ENCODE measurements around the gene ATG101. TPM values are rescaled to one million over a fixed set of nuclear protein-coding genes. Genes with fewer than 3 reads are reported as not detected.

Gene ATG101
- total and polyA plus RNA-seq, 2 of the 8 experiments (the other 6 are each of a cell fraction or from before 2014, with no cell fraction given) = 49.8 to 55.9 TPM

- Histone ChIP-seq H3K56ac (replicated peaks; ENCODE audit: insufficient read length, low read depth, low read length) (no peak overlapping the region), H3K23ac (ENCODE audit: insufficient read length) (no peak overlapping the region), H3K4me3 (ENCODE audit: extremely low read depth in 1 of 4, insufficient read depth in 2 of 4, low read depth in 3 of 4, low read length in 4 of 4) (no peak overlapping the region), H2BK12ac (ENCODE audit: low read depth, low read length) (no peak overlapping the region), H3K79me1 (ENCODE audit: low read depth, low read length) (no peaks in the 10 kb centered on the region), H2AFZ (ENCODE audit: low read length) (no peak overlapping the region), H2AK5ac (ENCODE audit: low read depth, low read length) (no peak overlapping the region), H3K4me2 (ENCODE audit: insufficient read depth in 1 of 2, low read depth in 2 of 2, low read length in 2 of 2) (no peak overlapping the region), H3K18ac (ENCODE audit: extremely low read depth, low read length) (no peak overlapping the region), H2BK15ac (ENCODE audit: low read length) (no peak overlapping the region), H3K14ac (ENCODE audit: insufficient read length) (no peak overlapping the region), H3K27me3 (replicated peaks in 1 of 4; ENCODE audit: control insufficient read depth in 3 of 4, extremely low read depth in 1 of 4, insufficient read depth in 3 of 4, low read length in 3 of 4) (peaks cover 0 to 2% (median 0%) of the 10 kb centered on the region in 4 experiments; a peak in 2 of 7 replicates), H4K20me1 (replicated peaks in 1 of 2; ENCODE audit: control insufficient read depth in 1 of 2, insufficient read depth in 2 of 2, low read length in 2 of 2) (peaks cover 0 to 2% of the 10 kb centered on the region in 2 experiments), H3K27ac (ENCODE audit: low read depth, low read length) (no peak overlapping the region), H3K4me1 (replicated peaks in 1 of 4; ENCODE audit: control insufficient read depth in 3 of 4, insufficient read depth in 4 of 4, low read length in 3 of 4) (no peaks in the 10 kb centered on the region; a peak in 1 of 7 replicates), H4K91ac (replicated peaks; ENCODE audit: insufficient read length, low read length) (no peak overlapping the region), H4K8ac (ENCODE audit: extremely low read depth, insufficient read depth, low read length) (peak overlapping the region; percentile 38; the same call in 1 of the 2 replicates), H3K4ac (replicated peaks; ENCODE audit: insufficient read length, low read depth, low read length) (no peak overlapping the region), H2BK120ac (replicated peaks; ENCODE audit: low read depth, low read length) (no peak overlapping the region), H3K79me2 (ENCODE audit: control insufficient read depth in 1 of 2, insufficient read depth in 2 of 2, low read length in 2 of 2) (no peaks in the 10 kb centered on the region), H2BK20ac (ENCODE audit: low read length) (no peak overlapping the region), H3K36me3 (ENCODE audit: control insufficient read depth in 2 of 4, insufficient read depth in 4 of 4, low read length in 3 of 4) (peaks cover 0 to 6% (median 4%) of the 10 kb centered on the region in 4 experiments; a peak in 3 of 8 replicates), H2BK5ac (ENCODE audit: low read depth, low read length) (no peak overlapping the region), H4K5ac (ENCODE audit: insufficient read length, low read depth, low read length) (no peak overlapping the region), H3K9ac (replicated peaks in 1 of 4; ENCODE audit: extremely low read depth in 1 of 4, low read depth in 3 of 4, low read length in 3 of 4) (no peak overlapping the region), H3K9me3 (ENCODE audit: insufficient read depth in 2 of 2, low read depth in 1 of 2, low read length in 1 of 2) (no peaks in the 10 kb centered on the region), H3K23me2 (ENCODE audit: low read depth, low read length) (no peaks in the 10 kb centered on the region)
- FAIRE-seq (no peak), DNase-seq (ENCODE audit: low read depth in 1 of 2, low spot score in 2 of 2) (no peak)
- TF ChIP-seq E2F6 (IDR thresholded peaks at IDR 0.05) = no peak
- TF ChIP-seq BRCA1 (IDR thresholded peaks at IDR 0.05; ENCODE audit: low read depth, low read length) = no peak
- no peak for TF ChIP-seq RNF2 (IDR thresholded peaks at IDR 0.05; ENCODE audit: borderline replicate concordance, low read depth, low read length, missing control alignments, poor library complexity, severe bottlenecking)
- TF ChIP-seq JUND (IDR thresholded peaks at IDR 0.05; ENCODE audit: low read length) = no peak
- no peak for TF ChIP-seq RXRA (IDR thresholded peaks at IDR 0.05; ENCODE audit: insufficient read depth, low read depth, low read length)
- no peak for TF ChIP-seq GTF2F1 (IDR thresholded peaks at IDR 0.05; ENCODE audit: borderline replicate concordance, low read depth, low read length)
- TF ChIP-seq SRF (IDR thresholded peaks at IDR 0.05; ENCODE audit: low read depth, low read length) = no peak
- TF ChIP-seq EGR1 (IDR thresholded peaks at IDR 0.05; ENCODE audit: borderline replicate concordance, low read depth, low read length) = no peak
- POLR2A ChIA-PET (ENCODE audit: partially characterized antibody) = interaction anchor here (1.2 to 2.3 kb wide), 5 partner anchors 10 to 17 kb away, joined by 4 to 14 read pairs (median 9); partner anchors contain the start of genes NR4A1 and SMIM41
- CTCF ChIA-PET (ENCODE audit: partially characterized antibody) = interaction anchor here (0.6 to 34.1 kb wide), 12 partner anchors 8 to 156 kb away, joined by 3 to 1022 read pairs (median 6); partner anchors contain the start of genes ATG101 and SMIM41
- WGBS, 2 experiments (ENCODE audit: extremely low coverage in 1 of 2, insufficient coverage in 1 of 2, insufficient read length in 1 of 2, insufficient replicate concordance in 2 of 2, low coverage in 1 of 2, low lambda C conversion rate in 2 of 2, missing lambda C conversion rate in 1 of 2) = 86% methylated on average over 18 of the region's 20 CpGs; no CpG with 5 or more reads in 1 of the 2 experiments
Observed at GRCh38 chr12:52063082-52063924, 6.5 kb upstream of the ATG101 start.

Measured in H1 (cell line).